Measurements from ENCODE around the gene ARHGAP45.

Gene ARHGAP45

GRCh38 chr19:1115646-1116420, 48.9 kb downstream of the ARHGAP45 start:
- peaks cover 7% of the 10 kb centered on the region; the same call in 1 of the 2 replicates for H3K36me3 ChIP-seq (ENCODE audit: insufficient read depth, low read length)
- TF ChIP-seq FOXP2 (optimal IDR thresholded peaks at IDR 0.05; ENCODE audit: control extremely low read depth, extremely low read length, insufficient read depth) (no peak), POLR2AphosphoS5 (IDR thresholded peaks at IDR 0.05; ENCODE audit: borderline replicate concordance, low read depth, low read length) (no peak), EZH2 (IDR thresholded peaks at IDR 0.05) (no peak)
- no peak for DNase-seq (ENCODE audit: low read depth, low spot score)
- no peaks in the 10 kb centered on the region for H3K9me3 ChIP-seq (ENCODE audit: low read depth, low read length)
- no peak overlapping the region for H3K9ac ChIP-seq (ENCODE audit: insufficient read length)
- no peak overlapping the region for H3K27ac ChIP-seq
- no peak overlapping the region for H3K4me3 ChIP-seq

- no peaks in the 10 kb centered on the region for H3K9me3 ChIP-seq (ENCODE audit: low read depth, low read length)
- H3K9ac ChIP-seq (ENCODE audit: insufficient read length) = no peak overlapping the region
- H3K36me3 ChIP-seq (ENCODE audit: insufficient read depth, low read length) = peaks cover 7% of the 10 kb centered on the region; the same call in 1 of the 2 replicates
- H3K4me3 ChIP-seq = no peak overlapping the region
- no peak for DNase-seq (ENCODE audit: low read depth, low spot score)
- TF ChIP-seq POLR2AphosphoS5 (IDR thresholded peaks at IDR 0.05; ENCODE audit: borderline replicate concordance, low read depth, low read length) (no peak), FOXP2 (optimal IDR thresholded peaks at IDR 0.05; ENCODE audit: control extremely low read depth, extremely low read length, insufficient read depth) (no peak), EZH2 (IDR thresholded peaks at IDR 0.05) (no peak)
- no peak overlapping the region for H3K27ac ChIP-seq
Observed at GRCh38 chr19:1116726-1117581, 50.0 kb downstream of the ARHGAP45 start.

GRCh38 chr19:1117654-1118053, 50.7 kb downstream of the ARHGAP45 start:
- H3K9me3 ChIP-seq (ENCODE audit: low read depth, low read length) = no peaks in the 10 kb centered on the region
- no peak overlapping the region for H3K4me3 ChIP-seq
- no peak overlapping the region for H3K27ac ChIP-seq
- H3K9ac ChIP-seq (ENCODE audit: insufficient read length) = no peak overlapping the region
- peaks cover 6% of the 10 kb centered on the region; the same call in 1 of the 2 replicates for H3K36me3 ChIP-seq (ENCODE audit: insufficient read depth, low read length)
- no peak for TF ChIP-seq FOXP2 (optimal IDR thresholded peaks at IDR 0.05; ENCODE audit: control extremely low read depth, extremely low read length, insufficient read depth)
- no peak for TF ChIP-seq EZH2 (IDR thresholded peaks at IDR 0.05)
- TF ChIP-seq POLR2AphosphoS5 (IDR thresholded peaks at IDR 0.05; ENCODE audit: borderline replicate concordance, low read depth, low read length) = no peak
- DNase-seq (ENCODE audit: low read depth, low spot score) = no peak

GRCh38 chr19:1118999-1119398, 52.0 kb downstream of the ARHGAP45 start:
- DNase-seq (ENCODE audit: low read depth, low spot score) = no peak
- peaks cover 14% of the 10 kb centered on the region; the same call in 1 of the 2 replicates for H3K36me3 ChIP-seq (ENCODE audit: insufficient read depth, low read length)
- H3K9me3 ChIP-seq (ENCODE audit: low read depth, low read length) = no peaks in the 10 kb centered on the region
- H3K9ac ChIP-seq (ENCODE audit: insufficient read length) = no peak overlapping the region
- H3K4me3 ChIP-seq = no peak overlapping the region
- no peak overlapping the region for H3K27ac ChIP-seq
- no peak for TF ChIP-seq POLR2AphosphoS5 (IDR thresholded peaks at IDR 0.05; ENCODE audit: borderline replicate concordance, low read depth, low read length)
- no peak for TF ChIP-seq EZH2 (IDR thresholded peaks at IDR 0.05)
- TF ChIP-seq FOXP2 (optimal IDR thresholded peaks at IDR 0.05; ENCODE audit: control extremely low read depth, extremely low read length, insufficient read depth) = no peak

- Histone ChIP-seq H3K36me3 (ENCODE audit: insufficient read depth, low read length) (peaks cover 15% of the 10 kb centered on the region; the same call in 1 of the 2 replicates), H3K4me3 (no peak overlapping the region), H3K27ac (no peak overlapping the region), H3K9me3 (ENCODE audit: low read depth, low read length) (no peaks in the 10 kb centered on the region), H3K9ac (ENCODE audit: insufficient read length) (no peak overlapping the region)
- no peak for DNase-seq (ENCODE audit: low read depth, low spot score)
- TF ChIP-seq FOXP2 (optimal IDR thresholded peaks at IDR 0.05; ENCODE audit: control extremely low read depth, extremely low read length, insufficient read depth) (no peak), POLR2AphosphoS5 (IDR thresholded peaks at IDR 0.05; ENCODE audit: borderline replicate concordance, low read depth, low read length) (no peak), EZH2 (IDR thresholded peaks at IDR 0.05) (no peak)
Observed at GRCh38 chr19:1119475-1120217, 52.7 kb downstream of the ARHGAP45 start.

GRCh38 chr19:1121395-1121794, 54.4 kb downstream of the ARHGAP45 start:
- peaks cover 15% of the 10 kb centered on the region; the same call in 1 of the 2 replicates for H3K36me3 ChIP-seq (ENCODE audit: insufficient read depth, low read length)
- DNase-seq (ENCODE audit: low read depth, low spot score) = no peak
- no peaks in the 10 kb centered on the region for H3K9me3 ChIP-seq (ENCODE audit: low read depth, low read length)
- TF ChIP-seq POLR2AphosphoS5 (IDR thresholded peaks at IDR 0.05; ENCODE audit: borderline replicate concordance, low read depth, low read length) (no peak), FOXP2 (optimal IDR thresholded peaks at IDR 0.05; ENCODE audit: control extremely low read depth, extremely low read length, insufficient read depth) (no peak)
- no peak overlapping the region for H3K27ac ChIP-seq
- no peak overlapping the region for H3K9ac ChIP-seq (ENCODE audit: insufficient read length)
- H3K4me3 ChIP-seq = no peak overlapping the region

- H3K9ac ChIP-seq (ENCODE audit: insufficient read length) = no peak overlapping the region
- no peak for DNase-seq (ENCODE audit: low read depth, low spot score)
- peaks cover 12% of the 10 kb centered on the region; the same call in 1 of the 2 replicates for H3K36me3 ChIP-seq (ENCODE audit: insufficient read depth, low read length)
Observed at GRCh38 chr19:1122021-1122971, 55.3 kb downstream of the ARHGAP45 start.

More at GRCh38 chr19:1122021-1122971, 55.3 kb downstream of the ARHGAP45 start:
- no peak overlapping the region for H3K27ac ChIP-seq
- no peaks in the 10 kb centered on the region for H3K9me3 ChIP-seq (ENCODE audit: low read depth, low read length)
- H3K4me3 ChIP-seq = no peak overlapping the region
- TF ChIP-seq EZH2 (IDR thresholded peaks at IDR 0.05) (no peak), FOXP2 (optimal IDR thresholded peaks at IDR 0.05; ENCODE audit: control extremely low read depth, extremely low read length, insufficient read depth) (no peak), POLR2AphosphoS5 (IDR thresholded peaks at IDR 0.05; ENCODE audit: borderline replicate concordance, low read depth, low read length) (no peak)
